SK-N-SH treated with all-trans-retinoic acid at 6 μM for 48 hours (cell line): ENCODE results near the gene SLC25A22.

Experiments used
- ATAC-seq: fragments of 200-7000 bp; cut with Tn5 transposase; 3 replicates; pipeline ENCODE4 v1.9.1; 2020; ENCODE audit warnings: mild to moderate bottlenecking, moderate library complexity
- ARNTL ChIP-seq: fragments of 450-650 bp; formaldehyde crosslinking; IDR thresholded peaks from 2 replicates; pipeline ENCODE4 v1.5.0; 2020; ENCODE audit warnings: low read depth, mild to moderate bottlenecking, moderate library complexity, borderline replicate concordance
- BACH2 ChIP-seq: fragments of 250-450 bp; sonication (Bioruptor Pico); IDR thresholded peaks from 2 replicates; pipeline ENCODE4 v1.9.0; 2021; ENCODE audit warnings: mild to moderate bottlenecking, borderline replicate concordance
- CSDC2 ChIP-seq: fragments of 250-450 bp; sonication (Bioruptor Pico); IDR thresholded peaks from 2 replicates; pipeline ENCODE4 v1.5.0; 2020; ENCODE audit warnings: mild to moderate bottlenecking, moderate library complexity
- ESRRG ChIP-seq: fragments of 250-450 bp; sonication (Bioruptor Pico); IDR thresholded peaks from 2 replicates; pipeline ENCODE4 v1.6.1; 2021; ENCODE audit warnings: mild to moderate bottlenecking
- GLIS3 ChIP-seq: fragments of 250-450 bp; sonication (Bioruptor Pico); IDR thresholded peaks from 2 replicates; pipeline ENCODE4 v1.5.0; 2020; ENCODE audit warnings: mild to moderate bottlenecking, moderate library complexity
- ISL1 ChIP-seq: fragments of 250-450 bp; sonication (Bioruptor Pico); IDR thresholded peaks from 2 replicates; pipeline ENCODE4 v2.1.2; 2022; ENCODE audit warnings: mild to moderate bottlenecking, moderate library complexity
- OSR1 ChIP-seq: fragments of 250-450 bp; sonication (Bioruptor Pico); IDR thresholded peaks from 2 replicates; pipeline ENCODE4 v1.8.0; 2022; ENCODE audit warnings: moderate library complexity, mild to moderate bottlenecking, inconsistent platforms
- PPARA ChIP-seq: fragments of 250-450 bp; sonication (Bioruptor Pico); IDR thresholded peaks from 2 replicates; pipeline ENCODE4 v1.5.0; 2020; ENCODE audit warnings: mild to moderate bottlenecking, borderline replicate concordance
- RARB ChIP-seq: fragments of 250-450 bp; sonication (Bioruptor Pico); IDR thresholded peaks from 2 replicates; pipeline ENCODE4 v1.8.0; 2021; ENCODE audit warnings: mild to moderate bottlenecking, moderate library complexity
- SNAI2 ChIP-seq: fragments of 250-450 bp; sonication (Bioruptor Pico); IDR thresholded peaks from 2 replicates; pipeline ENCODE4 v1.5.0; 2020; ENCODE audit warnings: mild to moderate bottlenecking, moderate library complexity
- TCF4 ChIP-seq: fragments of 250-450 bp; sonication (Bioruptor Pico); IDR thresholded peaks from 2 replicates; pipeline ENCODE4 v1.8.0; 2021; ENCODE audit warnings: mild to moderate bottlenecking, moderate library complexity, borderline replicate concordance
- TOX ChIP-seq: fragments of 250-450 bp; sonication (Bioruptor Pico); IDR thresholded peaks from 2 replicates; pipeline ENCODE4 v1.8.0; 2021; ENCODE audit warnings: mild to moderate bottlenecking, moderate library complexity, borderline replicate concordance
- ZFP30 ChIP-seq: fragments of 450-650 bp; formaldehyde crosslinking; IDR thresholded peaks from 2 replicates; pipeline ENCODE4 v1.5.0; 2022; ENCODE audit warnings: mild to moderate bottlenecking, moderate library complexity
- ZNF565 ChIP-seq: fragments of 450-650 bp; formaldehyde crosslinking; conservative IDR thresholded peaks from 2 replicates; pipeline ENCODE4 v1.5.0; 2020; ENCODE audit warnings: low read depth, mild to moderate bottlenecking, moderate library complexity
- ZNF70 ChIP-seq: fragments of 450-650 bp; formaldehyde crosslinking; IDR thresholded peaks from 2 replicates; pipeline ENCODE4 v1.5.0; 2020; ENCODE audit warnings: mild to moderate bottlenecking, moderate library complexity
- ZNF8 ChIP-seq: fragments of 450-650 bp; formaldehyde crosslinking; IDR thresholded peaks from 2 replicates; pipeline ENCODE4 v1.5.0; 2020; ENCODE audit warnings: mild to moderate bottlenecking, moderate library complexity
- TF ChIP-seq, protein P1 (sequence below): fragments of 250-450 bp; sonication (Bioruptor Pico); IDR thresholded peaks from 2 replicates; pipeline ENCODE4 v1.8.0; 2020; ENCODE audit warnings: mild to moderate bottlenecking, moderate library complexity, borderline replicate concordance
- TF ChIP-seq, protein P2 (sequence below): fragments of 250-450 bp; sonication (Bioruptor Pico); IDR thresholded peaks from 2 replicates; pipeline ENCODE4 v1.8.0; 2021; ENCODE audit warnings: low read depth, mild to moderate bottlenecking, moderate library complexity, borderline replicate concordance
- TF ChIP-seq, protein P3 (sequence below): fragments of 250-450 bp; sonication (Bioruptor Pico); IDR thresholded peaks from 2 replicates; pipeline ENCODE4 v1.5.0; 2020; ENCODE audit warnings: mild to moderate bottlenecking, moderate library complexity
- TF ChIP-seq, protein P4 (sequence below): fragments of 250-450 bp; sonication (Bioruptor Pico); IDR thresholded peaks from 2 replicates; pipeline ENCODE4 v1.5.1; 2021; ENCODE audit warnings: mild to moderate bottlenecking, moderate library complexity
- TF ChIP-seq, protein P5 (sequence below): fragments of 250-450 bp; sonication (Bioruptor Pico); IDR thresholded peaks from 2 replicates; pipeline ENCODE4 v1.5.1; 2020; ENCODE audit warnings: low read depth, mild to moderate bottlenecking, moderate library complexity

SLC25A22 gene

DNA sequence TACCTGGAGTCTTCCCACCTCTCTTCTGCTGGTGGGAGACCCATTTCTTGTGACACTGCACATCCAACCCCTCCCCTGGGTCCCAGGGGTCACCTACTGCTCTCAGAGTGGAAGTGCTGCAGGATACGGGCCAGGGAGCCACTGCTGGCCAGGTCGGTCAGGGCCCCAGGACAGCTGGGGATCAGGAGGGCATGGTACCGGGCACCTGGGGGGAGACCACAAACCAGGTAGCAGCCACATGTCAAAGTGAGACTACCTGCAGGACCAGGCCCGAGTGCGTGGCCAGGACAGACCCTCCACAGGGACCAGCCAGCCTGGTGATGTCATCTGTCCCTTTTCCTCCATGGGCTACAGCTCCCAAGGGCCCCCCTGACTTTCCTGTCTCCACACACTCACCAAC is 24.7 kb downstream of the SLC25A22 start:
- ATAC-seq: no peak
- TF ChIP-seq RARB (no peak), BACH2 (CRISPR knock-in tag) (no peak), ZNF70 (no peak), TCF4 (CRISPR knock-in tag) (no peak), ISL1 (CRISPR knock-in tag) (no peak), ZNF8 (no peak), SNAI2 (CRISPR knock-in tag) (no peak), TOX (CRISPR knock-in tag) (no peak), OSR1 (no peak), CSDC2 (CRISPR knock-in tag) (no peak), ZFP30 (CRISPR knock-in tag) (no peak), PPARA (CRISPR knock-in tag) (no peak), ARNTL (CRISPR knock-in tag) (no peak)
- TF ChIP-seq, protein P1, sequence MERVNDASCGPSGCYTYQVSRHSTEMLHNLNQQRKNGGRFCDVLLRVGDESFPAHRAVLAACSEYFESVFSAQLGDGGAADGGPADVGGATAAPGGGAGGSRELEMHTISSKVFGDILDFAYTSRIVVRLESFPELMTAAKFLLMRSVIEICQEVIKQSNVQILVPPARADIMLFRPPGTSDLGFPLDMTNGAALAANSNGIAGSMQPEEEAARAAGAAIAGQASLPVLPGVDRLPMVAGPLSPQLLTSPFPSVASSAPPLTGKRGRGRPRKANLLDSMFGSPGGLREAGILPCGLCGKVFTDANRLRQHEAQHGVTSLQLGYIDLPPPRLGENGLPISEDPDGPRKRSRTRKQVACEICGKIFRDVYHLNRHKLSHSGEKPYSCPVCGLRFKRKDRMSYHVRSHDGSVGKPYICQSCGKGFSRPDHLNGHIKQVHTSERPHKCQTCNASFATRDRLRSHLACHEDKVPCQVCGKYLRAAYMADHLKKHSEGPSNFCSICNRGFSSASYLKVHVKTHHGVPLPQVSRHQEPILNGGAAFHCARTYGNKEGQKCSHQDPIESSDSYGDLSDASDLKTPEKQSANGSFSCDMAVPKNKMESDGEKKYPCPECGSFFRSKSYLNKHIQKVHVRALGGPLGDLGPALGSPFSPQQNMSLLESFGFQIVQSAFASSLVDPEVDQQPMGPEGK (CRISPR knock-in tag): no peak
- TF ChIP-seq, protein P2, sequence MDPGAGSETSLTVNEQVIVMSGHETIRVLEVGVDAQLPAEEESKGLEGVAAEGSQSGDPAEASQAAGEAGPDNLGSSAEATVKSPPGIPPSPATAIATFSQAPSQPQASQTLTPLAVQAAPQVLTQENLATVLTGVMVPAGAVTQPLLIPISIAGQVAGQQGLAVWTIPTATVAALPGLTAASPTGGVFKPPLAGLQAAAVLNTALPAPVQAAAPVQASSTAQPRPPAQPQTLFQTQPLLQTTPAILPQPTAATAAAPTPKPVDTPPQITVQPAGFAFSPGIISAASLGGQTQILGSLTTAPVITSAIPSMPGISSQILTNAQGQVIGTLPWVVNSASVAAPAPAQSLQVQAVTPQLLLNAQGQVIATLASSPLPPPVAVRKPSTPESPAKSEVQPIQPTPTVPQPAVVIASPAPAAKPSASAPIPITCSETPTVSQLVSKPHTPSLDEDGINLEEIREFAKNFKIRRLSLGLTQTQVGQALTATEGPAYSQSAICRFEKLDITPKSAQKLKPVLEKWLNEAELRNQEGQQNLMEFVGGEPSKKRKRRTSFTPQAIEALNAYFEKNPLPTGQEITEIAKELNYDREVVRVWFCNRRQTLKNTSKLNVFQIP (CRISPR knock-in tag): no peak

DNA sequence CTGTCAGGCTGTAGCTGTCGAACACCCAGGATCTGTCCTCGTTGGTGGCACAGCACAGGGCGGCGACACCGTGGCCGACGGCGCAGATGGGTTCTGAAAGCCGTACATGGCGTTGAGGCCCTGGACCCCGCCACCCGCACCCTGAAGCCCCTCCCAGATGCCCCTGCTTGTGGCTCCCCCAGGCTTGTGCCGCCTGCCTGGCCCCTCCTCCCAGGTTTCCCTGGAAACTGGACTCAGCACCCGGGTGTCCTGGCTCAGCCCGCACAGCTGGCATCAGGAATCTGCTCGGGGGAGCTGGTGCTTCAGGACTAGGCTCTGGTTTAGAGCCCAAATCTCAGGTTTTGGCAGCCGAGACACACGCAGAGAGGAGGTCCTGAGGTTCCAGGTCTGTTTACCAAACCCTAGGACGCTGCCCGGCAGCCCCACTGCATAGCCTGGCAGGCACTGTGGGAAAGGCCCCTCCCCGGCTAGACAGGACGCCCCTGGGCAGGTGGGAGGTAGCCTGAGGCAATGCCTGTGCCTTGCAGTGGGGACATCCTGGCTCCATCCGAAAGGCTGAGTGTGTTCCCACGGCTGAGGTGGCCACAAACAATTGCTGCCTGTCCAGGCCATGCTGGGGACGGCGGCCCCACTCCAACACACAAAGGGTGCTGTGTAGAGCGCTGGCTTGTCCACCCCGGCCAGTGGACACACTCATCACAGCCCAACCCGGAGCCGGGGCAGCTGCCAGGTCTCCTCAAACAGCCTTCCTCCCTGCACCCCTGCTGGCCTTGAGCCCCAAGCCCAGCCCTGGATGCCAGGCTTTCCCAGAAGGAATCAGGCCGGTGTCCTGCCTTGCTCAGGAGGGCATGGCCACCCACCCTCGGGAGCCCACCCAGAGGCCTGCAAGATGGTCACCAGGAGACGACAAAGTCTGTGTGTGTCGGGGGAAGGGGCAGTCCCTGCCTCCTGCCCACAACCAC is 25.4 kb downstream of the SLC25A22 start:
- no peak for ATAC-seq
- TF ChIP-seq ARNTL (CRISPR knock-in tag) (no peak), CSDC2 (CRISPR knock-in tag) (no peak), SNAI2 (CRISPR knock-in tag) (no peak), ZNF70 (no peak), ESRRG (CRISPR knock-in tag) (no peak), ZFP30 (CRISPR knock-in tag) (no peak), ZNF8 (no peak), ISL1 (CRISPR knock-in tag) (no peak), ZNF565 (CRISPR knock-in tag) (no peak), PPARA (CRISPR knock-in tag) (no peak), GLIS3 (no peak), TCF4 (CRISPR knock-in tag) (no peak), BACH2 (CRISPR knock-in tag) (no peak), OSR1 (no peak), RARB (no peak)
- TF ChIP-seq, protein P3, sequence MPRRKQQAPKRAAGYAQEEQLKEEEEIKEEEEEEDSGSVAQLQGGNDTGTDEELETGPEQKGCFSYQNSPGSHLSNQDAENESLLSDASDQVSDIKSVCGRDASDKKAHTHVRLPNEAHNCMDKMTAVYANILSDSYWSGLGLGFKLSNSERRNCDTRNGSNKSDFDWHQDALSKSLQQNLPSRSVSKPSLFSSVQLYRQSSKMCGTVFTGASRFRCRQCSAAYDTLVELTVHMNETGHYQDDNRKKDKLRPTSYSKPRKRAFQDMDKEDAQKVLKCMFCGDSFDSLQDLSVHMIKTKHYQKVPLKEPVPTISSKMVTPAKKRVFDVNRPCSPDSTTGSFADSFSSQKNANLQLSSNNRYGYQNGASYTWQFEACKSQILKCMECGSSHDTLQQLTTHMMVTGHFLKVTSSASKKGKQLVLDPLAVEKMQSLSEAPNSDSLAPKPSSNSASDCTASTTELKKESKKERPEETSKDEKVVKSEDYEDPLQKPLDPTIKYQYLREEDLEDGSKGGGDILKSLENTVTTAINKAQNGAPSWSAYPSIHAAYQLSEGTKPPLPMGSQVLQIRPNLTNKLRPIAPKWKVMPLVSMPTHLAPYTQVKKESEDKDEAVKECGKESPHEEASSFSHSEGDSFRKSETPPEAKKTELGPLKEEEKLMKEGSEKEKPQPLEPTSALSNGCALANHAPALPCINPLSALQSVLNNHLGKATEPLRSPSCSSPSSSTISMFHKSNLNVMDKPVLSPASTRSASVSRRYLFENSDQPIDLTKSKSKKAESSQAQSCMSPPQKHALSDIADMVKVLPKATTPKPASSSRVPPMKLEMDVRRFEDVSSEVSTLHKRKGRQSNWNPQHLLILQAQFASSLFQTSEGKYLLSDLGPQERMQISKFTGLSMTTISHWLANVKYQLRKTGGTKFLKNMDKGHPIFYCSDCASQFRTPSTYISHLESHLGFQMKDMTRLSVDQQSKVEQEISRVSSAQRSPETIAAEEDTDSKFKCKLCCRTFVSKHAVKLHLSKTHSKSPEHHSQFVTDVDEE: no peak
- TF ChIP-seq, protein P1 (CRISPR knock-in tag): no peak
- TF ChIP-seq, protein P2 (CRISPR knock-in tag): no peak
- TF ChIP-seq, protein P4, sequence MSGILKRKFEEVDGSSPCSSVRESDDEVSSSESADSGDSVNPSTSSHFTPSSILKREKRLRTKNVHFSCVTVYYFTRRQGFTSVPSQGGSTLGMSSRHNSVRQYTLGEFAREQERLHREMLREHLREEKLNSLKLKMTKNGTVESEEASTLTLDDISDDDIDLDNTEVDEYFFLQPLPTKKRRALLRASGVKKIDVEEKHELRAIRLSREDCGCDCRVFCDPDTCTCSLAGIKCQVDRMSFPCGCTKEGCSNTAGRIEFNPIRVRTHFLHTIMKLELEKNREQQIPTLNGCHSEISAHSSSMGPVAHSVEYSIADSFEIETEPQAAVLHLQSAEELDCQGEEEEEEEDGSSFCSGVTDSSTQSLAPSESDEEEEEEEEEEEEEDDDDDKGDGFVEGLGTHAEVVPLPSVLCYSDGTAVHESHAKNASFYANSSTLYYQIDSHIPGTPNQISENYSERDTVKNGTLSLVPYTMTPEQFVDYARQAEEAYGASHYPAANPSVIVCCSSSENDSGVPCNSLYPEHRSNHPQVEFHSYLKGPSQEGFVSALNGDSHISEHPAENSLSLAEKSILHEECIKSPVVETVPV (CRISPR knock-in tag): no peak
- TF ChIP-seq, protein P5, sequence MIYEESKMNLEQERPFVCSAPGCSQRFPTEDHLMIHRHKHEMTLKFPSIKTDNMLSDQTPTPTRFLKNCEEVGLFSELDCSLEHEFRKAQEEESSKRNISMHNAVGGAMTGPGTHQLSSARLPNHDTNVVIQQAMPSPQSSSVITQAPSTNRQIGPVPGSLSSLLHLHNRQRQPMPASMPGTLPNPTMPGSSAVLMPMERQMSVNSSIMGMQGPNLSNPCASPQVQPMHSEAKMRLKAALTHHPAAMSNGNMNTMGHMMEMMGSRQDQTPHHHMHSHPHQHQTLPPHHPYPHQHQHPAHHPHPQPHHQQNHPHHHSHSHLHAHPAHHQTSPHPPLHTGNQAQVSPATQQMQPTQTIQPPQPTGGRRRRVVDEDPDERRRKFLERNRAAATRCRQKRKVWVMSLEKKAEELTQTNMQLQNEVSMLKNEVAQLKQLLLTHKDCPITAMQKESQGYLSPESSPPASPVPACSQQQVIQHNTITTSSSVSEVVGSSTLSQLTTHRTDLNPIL (CRISPR knock-in tag): no peak
